OCI-M2 (cell line): ENCODE data around the gene PTPRM.

ENCODE experiments used
- DNase-seq: peaks from one replicate; lab custom pipeline; 2025; ENCODE audit not compliant: unreplicated experiment; lab: John Stamatoyannopoulos, UW

The PTPRM gene

GRCh38 chr18:7566567-7567473, at the start of gene PTPRM:
Gene PTPRM, plus strand, starts transcription at chr18:7567316. Its CDS starts 503 bp downstream, at chr18:7567819.
- no peak for DNase-seq

GRCh38 chr18:7517852-7518251, 49.3 kb upstream of the PTPRM start:
- no peak for DNase-seq

DNA sequence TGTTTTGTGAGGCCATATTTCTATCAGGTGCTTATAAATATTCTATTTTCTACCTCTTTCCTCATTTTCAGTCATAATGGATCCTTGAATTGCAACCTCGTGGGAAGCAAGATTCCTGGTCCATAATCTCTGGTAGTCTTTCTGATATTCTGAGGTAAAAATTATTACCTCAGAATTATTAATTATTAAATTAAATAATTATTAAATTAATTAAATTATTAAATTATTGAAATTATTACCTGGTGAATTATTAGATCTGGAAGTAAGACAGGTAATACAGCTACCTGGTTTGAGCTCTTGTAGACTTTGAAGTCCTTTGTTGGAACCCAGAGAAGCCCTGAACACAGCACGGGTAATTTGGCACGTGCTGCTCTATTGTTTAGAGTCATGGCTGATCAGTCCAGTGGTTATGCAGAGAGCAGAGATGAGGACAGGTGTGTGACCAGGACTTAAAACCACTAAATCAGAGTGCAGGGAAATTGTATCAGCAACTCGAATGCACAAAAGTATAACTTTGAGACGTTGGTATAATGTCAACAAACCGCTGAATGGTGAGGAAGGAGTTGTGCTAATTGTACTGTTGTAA, 46.8 kb upstream of the PTPRM start:
- no peak for DNase-seq

DNA sequence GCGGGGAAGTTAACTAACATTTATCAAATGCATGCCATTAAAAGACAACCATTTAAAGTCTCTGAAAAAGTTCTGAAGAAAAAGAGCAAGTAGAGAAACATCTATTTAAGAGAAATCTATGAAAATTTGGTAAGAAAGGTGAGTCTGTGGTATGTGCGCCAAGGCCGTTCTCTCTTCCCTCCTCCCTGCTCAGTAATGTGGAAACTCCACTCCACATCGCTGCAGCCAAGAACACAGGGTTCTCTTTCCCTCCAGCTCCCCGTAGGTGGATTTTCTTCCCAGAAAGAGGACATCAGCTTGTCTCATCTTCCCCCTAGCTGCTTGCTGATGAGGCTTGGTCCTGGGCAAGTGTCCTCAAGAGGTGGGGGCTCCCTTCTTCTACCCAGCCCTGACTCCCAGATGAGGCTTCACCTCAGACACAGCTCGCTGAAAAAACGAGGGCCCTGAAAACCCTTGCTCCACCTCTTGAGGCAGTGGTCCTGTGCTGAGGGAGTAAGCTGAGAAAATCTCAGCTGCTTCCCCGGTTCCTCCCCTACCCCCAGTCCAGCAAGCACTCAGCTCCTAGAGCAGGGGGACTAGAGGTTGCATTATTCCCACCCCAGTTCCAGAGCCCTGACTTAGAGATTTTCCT, 45.8 kb upstream of the PTPRM start:
- DNase-seq: no peak

GRCh38 chr18:7523772-7524171, 43.3 kb upstream of the PTPRM start:
- no peak for DNase-seq

DNA sequence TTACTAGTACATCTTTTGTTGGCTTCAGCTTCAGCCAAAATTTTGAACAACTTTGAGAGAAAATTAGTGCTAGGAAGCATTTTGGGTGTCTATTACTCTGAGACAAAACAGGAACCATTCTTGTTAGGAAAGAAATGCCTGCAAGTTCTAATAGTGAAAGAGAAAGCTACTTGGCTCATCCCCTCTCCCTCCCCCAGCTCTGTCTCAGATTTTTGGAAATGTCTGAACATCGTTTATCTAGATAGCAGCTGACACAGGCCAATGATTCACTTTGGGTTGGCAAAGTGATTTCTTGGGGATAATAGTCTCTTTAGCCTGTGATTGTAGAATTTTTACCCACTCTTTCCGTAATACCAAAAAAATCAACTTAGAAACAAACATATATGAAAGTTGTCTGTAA, 42.3 kb upstream of the PTPRM start:
- no peak for DNase-seq

- no peak for DNase-seq
These were observed 34.2 kb upstream of the PTPRM start for GRCh38 chr18:7532942-7533341.

GRCh38 chr18:7535436-7536205, 31.5 kb upstream of the PTPRM start:
- no peak for DNase-seq

DNA sequence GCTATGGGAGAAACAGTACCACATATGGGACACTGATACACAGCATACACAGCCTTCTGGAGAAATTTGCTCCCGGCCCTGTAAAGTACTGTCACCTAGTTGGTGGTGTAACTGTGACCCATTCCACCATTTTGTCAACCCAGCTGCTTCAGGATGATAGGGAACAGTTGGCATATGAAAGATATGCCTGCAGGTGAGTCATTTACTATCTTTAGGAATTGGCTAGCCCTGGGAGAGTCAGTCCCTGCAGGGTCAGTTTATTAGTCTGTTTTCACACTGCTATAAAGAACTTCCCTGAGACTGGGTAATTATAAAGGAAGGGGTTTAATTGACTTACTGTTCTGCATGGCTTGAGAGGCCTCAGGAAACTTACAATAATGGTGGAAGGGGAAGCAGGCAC, 30.0 kb upstream of the PTPRM start:
- DNase-seq: no peak

GRCh38 chr18:7541835-7542234, 25.3 kb upstream of the PTPRM start:
- DNase-seq: no peak

DNA sequence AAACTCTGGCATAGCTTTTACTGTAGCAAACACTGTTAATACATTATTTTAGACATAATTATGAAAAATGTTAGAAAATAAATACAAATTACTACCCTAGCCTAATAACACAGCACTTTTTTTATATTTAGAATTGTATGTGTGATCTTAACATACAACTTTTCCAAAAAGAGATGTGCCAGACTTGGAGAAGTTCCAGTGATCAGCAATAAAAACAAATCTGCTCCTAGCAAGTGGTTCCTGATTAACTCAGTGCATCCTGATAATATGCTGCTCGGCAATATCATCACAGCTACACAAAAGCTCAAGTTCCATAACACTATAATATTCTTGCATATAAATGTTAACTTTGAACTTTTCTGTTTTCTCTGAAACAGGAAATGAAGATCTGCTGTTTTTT, 22.4 kb upstream of the PTPRM start:
- DNase-seq: no peak

DNA sequence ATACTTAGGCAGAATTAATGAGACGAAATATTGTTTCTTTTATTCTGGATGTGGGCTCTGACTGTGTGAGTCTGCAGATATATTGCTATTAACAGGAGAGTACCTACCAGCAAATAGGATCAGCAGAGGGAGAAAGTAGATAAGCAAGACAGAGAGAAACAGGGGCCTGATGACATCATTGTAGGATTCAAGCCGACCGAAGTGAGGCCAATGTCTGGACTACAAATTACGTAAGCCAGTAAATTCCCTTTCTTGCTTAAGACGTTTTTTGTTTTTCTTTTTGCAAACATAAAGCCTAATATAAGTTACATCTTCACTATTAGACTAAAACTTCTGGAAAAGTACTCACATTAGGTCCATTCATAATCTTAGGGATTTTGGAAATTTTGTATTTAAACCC, 21.4 kb upstream of the PTPRM start:
- DNase-seq: no peak

GRCh38 chr18:7548221-7548620, 18.9 kb upstream of the PTPRM start:
- DNase-seq: no peak

DNA sequence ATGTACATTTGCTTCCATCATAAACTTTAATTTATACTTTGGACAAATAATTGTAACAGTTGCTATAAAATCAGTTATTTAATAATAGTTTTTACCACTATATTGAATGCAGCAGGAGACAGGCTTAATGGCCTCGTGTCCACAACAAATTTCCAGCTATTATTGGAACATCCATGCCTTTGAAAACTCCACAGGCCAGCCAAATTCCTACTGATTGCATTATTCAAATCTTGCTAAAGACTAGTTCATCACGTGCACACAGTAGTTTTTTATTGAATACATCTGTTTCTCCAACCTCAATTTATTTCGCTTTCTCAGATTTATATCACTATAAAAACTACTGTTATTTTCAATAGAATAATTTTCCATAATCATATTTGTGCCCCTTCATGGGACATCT, 18.4 kb upstream of the PTPRM start:
- DNase-seq: no peak

GRCh38 chr18:7557973-7558372, 9.1 kb upstream of the PTPRM start:
- no peak for DNase-seq

DNA sequence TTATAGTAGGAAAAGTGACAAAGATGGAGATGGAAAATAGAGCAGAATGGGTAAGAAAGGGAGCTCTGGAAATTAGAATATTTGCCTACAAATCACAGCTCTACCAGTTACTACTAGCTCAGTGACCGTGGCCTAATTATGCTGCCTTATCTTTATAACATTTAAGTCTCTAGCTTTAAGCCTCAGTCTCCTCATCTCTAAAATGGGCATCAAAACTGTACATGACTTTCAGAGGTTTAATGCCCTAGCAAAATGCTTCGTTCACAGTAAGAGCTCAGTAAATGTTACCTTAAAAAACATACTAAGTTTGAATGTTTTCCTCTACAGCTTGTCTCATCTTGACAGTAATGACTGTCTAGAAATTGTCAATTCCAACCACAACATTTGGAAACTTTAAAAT, 8.3 kb upstream of the PTPRM start:
- no peak for DNase-seq

DNA sequence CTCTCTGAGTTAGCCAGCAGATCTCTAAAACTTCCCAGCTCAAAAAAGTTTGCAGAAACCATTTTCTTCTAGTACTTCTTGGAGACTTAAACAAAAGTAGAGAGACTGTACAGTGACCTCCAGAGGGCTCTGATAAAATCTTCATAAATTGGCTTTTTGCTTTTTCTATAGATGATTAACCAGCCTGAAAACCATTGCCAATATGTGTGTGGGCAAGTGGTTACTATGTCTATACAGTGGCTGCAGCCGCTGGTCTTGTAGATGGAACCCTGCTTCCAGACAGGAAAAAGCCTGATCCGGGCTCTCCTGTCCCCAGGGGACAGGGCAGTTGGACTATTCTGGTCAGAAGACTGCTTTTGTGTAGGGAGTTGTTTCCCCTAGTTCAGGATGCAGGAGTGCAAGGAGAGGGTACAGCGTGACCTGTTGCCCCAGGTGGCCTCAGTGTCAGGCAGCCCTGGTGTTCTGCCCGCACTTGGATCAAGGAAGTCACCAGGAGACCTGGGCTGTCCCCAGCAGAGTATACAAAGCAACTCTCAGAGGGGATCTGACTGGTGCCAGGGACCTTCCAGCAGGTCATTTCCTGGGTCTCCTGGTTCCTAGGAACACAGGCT, 7.3 kb upstream of the PTPRM start:
- no peak for DNase-seq

DNA sequence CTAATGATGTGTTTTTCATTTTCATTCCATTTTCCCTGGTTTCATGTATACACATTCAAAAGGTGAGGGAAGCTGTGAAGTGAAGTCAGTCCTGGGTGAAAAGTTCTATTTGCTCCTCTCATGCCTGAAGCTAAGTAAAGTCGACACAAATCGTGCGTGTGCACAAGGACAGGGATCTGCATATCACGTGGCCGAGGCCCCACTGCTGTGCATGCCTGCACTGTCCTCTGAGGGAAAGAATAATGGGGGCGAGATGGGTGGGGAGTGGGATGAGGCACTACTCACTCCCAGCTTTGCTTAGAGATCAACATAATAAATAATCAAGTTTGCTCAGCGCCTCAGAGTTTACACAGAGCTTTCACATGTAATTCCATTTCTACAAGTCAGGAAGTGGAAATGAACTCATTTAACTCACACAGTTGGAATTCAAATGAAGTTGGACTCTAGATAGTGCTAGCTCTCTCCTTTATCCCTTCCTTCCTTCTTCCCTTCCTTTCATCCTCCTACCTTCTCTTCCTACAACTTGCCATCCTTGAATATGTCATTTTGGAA, 5.1 kb upstream of the PTPRM start:
- DNase-seq: no peak

DNA sequence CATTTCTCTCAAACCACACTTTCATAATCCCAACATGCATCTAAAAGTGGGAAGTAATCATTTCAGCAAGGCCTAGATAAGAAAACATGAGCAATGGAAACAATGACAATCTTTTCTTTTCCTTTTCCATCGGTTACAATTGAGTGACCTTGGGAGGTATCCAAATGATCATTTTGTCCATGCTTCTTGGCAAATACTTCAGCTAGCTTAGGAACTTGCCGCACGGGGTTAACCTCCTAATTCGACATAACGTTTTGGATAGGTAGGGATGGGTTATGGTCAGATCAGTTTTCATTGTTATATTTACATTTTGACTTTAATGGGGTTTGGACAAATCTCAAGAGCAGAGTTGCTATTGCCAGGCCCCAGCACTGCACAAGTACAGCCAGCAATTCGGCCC, 4.6 kb upstream of the PTPRM start:
- DNase-seq: no peak

DNA sequence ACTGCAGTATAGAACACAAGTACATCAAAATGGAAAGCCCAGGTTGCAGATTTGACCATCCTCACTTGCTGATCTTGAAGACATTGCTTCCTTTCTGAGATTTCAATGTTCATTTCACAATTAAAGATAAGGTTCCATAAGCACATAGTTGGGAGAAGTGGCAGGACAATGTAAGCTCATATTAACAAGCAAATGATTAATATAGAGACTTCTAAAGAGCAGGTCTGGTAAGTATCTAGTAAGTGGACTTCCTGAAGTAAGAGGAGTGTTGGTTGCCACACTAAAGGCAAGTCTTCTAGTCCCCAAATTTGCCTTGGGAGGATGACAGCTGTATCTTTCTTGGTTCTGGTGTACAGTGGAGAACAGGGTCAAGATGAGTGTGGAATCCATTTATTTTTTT, 1.4 kb upstream of the PTPRM start:
- no peak for DNase-seq

GRCh38 chr18:7566244-7566566, 911 bp upstream of the PTPRM start:
- DNase-seq: no peak
